ENCODE results near the gene LBR. TPM values are rescaled to one million over a fixed set of nuclear protein-coding genes. Genes with fewer than 3 reads are reported as not detected.

The LBR gene
- total and polyA plus RNA-seq, 4 donors = 14.3 to 201 (median 22.6) TPM

- H3K4me3 ChIP-seq (ENCODE audit: low read depth in 1 of 3, low read length in 3 of 3) = no peak overlapping the region
These were observed 59.7 kb downstream of the LBR start for GRCh38 chr1:225368036-225368552.

GRCh38 chr1:225366552-225366951 is 61.3 kb downstream of the LBR start:
- TF ChIP-seq REST (IDR thresholded peaks at IDR 0.05) = no peak
- TF ChIP-seq SP1 (IDR thresholded peaks at IDR 0.05) = no peak
- TF ChIP-seq RAD21 (IDR thresholded peaks at IDR 0.05) = no peak
- TF ChIP-seq CTCF (IDR thresholded peaks at IDR 0.05; ENCODE audit: low read depth, low read length, missing input control) = no peak
- no peak for TF ChIP-seq JUND (IDR thresholded peaks at IDR 0.05)

More at GRCh38 chr1:225368036-225368552, 59.7 kb downstream of the LBR start:
- no peak for TF ChIP-seq CTCF (IDR thresholded peaks at IDR 0.05; ENCODE audit: low read depth, low read length, missing input control)
- TF ChIP-seq SP1 (IDR thresholded peaks at IDR 0.05) = no peak
- TF ChIP-seq ATF3 (IDR thresholded peaks at IDR 0.05) = no peak
- TF ChIP-seq YY1 (IDR thresholded peaks at IDR 0.05) = no peak
- TF ChIP-seq HNF4G (IDR thresholded peaks at IDR 0.05) = no peak
- TF ChIP-seq REST (IDR thresholded peaks at IDR 0.05) = no peak
- no peak for TF ChIP-seq FOXA1 (IDR thresholded peaks at IDR 0.05)
- TF ChIP-seq RAD21 (IDR thresholded peaks at IDR 0.05) = no peak
- no peak for TF ChIP-seq JUND (IDR thresholded peaks at IDR 0.05)
- Histone ChIP-seq H3K27me3 (ENCODE audit: control insufficient read depth in 4 of 4, insufficient read depth in 4 of 4, low read length in 3 of 4) (no peaks in the 10 kb centered on the region), H3K9me3 (ENCODE audit: control insufficient read depth in 4 of 4, low read length in 3 of 4) (no peaks in the 10 kb centered on the region), H3K4me1 (ENCODE audit: control insufficient read depth in 4 of 4, insufficient read depth in 4 of 4, low read length in 3 of 4) (no peaks in the 10 kb centered on the region), H3K9ac (ENCODE audit: low read depth in 1 of 2, low read length in 2 of 2) (no peak overlapping the region), H3K36me3 (ENCODE audit: control insufficient read depth in 4 of 4, insufficient read depth in 3 of 4, low read depth in 1 of 4, low read length in 3 of 4) (no peaks in the 10 kb centered on the region), H3K27ac (ENCODE audit: low read depth in 1 of 2, low read length in 2 of 2) (no peak overlapping the region)
- 88% methylated on average over 3 of the region's 3 CpGs for WGBS
- no peak for DNase-seq (ENCODE audit: low spot score)

More at GRCh38 chr1:225366552-225366951, 61.3 kb downstream of the LBR start:
- no peak overlapping the region for H3K4me3 ChIP-seq (ENCODE audit: low read depth in 1 of 3, low read length in 3 of 3)
- no peaks in the 10 kb centered on the region for H3K9me3 ChIP-seq (ENCODE audit: control insufficient read depth in 4 of 4, low read length in 3 of 4)
- H3K4me1 ChIP-seq (ENCODE audit: control insufficient read depth in 4 of 4, insufficient read depth in 4 of 4, low read length in 3 of 4) = no peaks in the 10 kb centered on the region
- no peaks in the 10 kb centered on the region for H3K36me3 ChIP-seq (ENCODE audit: control insufficient read depth in 4 of 4, insufficient read depth in 3 of 4, low read depth in 1 of 4, low read length in 3 of 4)
- no peak overlapping the region for H3K9ac ChIP-seq (ENCODE audit: low read depth in 1 of 2, low read length in 2 of 2)
- H3K27me3 ChIP-seq (ENCODE audit: control insufficient read depth in 4 of 4, insufficient read depth in 4 of 4, low read length in 3 of 4) = no peaks in the 10 kb centered on the region
- no peak for DNase-seq (ENCODE audit: low spot score)
- WGBS = 68% methylated on average over 1 of the region's 1 CpG
- H3K27ac ChIP-seq (ENCODE audit: low read depth in 1 of 2, low read length in 2 of 2) = no peak overlapping the region

Measured in liver (tissue), 9 donors.